Calu3 (cell line): ENCODE measurements around the gene WNK2. TPM values are rescaled to one million over a fixed set of nuclear protein-coding genes. Genes with fewer than 3 reads are reported as not detected.
A peak's percentile ranks its signal among the peaks of the same experiment; 100 is the strongest.

ENCODE experiments used
- BruUV-seq: library from RNA; stranded (reverse); fragments of 400-500 nt; replicated peaks from 2 replicates; lab custom pipeline; 2021; lab: Mats Ljungman, UMichigan
- CTCF ChIA-PET: fragments of 300-600 bp; sonication (Branson Sonifier 250); formaldehyde crosslinking; loops from one replicate; lab custom pipeline; 2022; ENCODE audit warnings: antibody characterized with exemption; lab: Charles Lee
- DNase-seq: peaks from one replicate; pipeline ENCODE4 v3.0.0; 2022
- H3K27ac Mint-ChIP-seq: one replicate; pipeline ENCODE4 v1.8.0; 2022; ENCODE audit warnings: mixed read lengths; ENCODE audit not compliant: unreplicated experiment
- H3K27me3 Mint-ChIP-seq: one replicate; pipeline ENCODE4 v1.8.0; 2022; ENCODE audit warnings: mixed read lengths; ENCODE audit not compliant: unreplicated experiment
- H3K36me3 Mint-ChIP-seq: one replicate; pipeline ENCODE4 v1.8.0; 2022; ENCODE audit warnings: mild to moderate bottlenecking, moderate library complexity, mixed read lengths; ENCODE audit not compliant: insufficient read depth, unreplicated experiment
- H3K4me1 Mint-ChIP-seq: one replicate; pipeline ENCODE4 v1.8.0; 2022; ENCODE audit warnings: mild to moderate bottlenecking, low read depth, mixed read lengths; ENCODE audit not compliant: unreplicated experiment
- H3K4me3 Mint-ChIP-seq: one replicate; pipeline ENCODE4 v1.8.0; 2022; ENCODE audit warnings: mild to moderate bottlenecking, low read depth, moderate library complexity, mixed read lengths; ENCODE audit not compliant: unreplicated experiment
- H3K9me3 Mint-ChIP-seq: one replicate; pipeline ENCODE4 v1.8.0; 2022; ENCODE audit warnings: low read depth, mixed read lengths; ENCODE audit not compliant: unreplicated experiment
- CTCF ChIP-seq: fragments of 200-600 bp; IDR thresholded peaks from one replicate; pipeline ENCODE4 v1.8.0; 2022; ENCODE audit warnings: antibody characterized with exemption; ENCODE audit not compliant: unreplicated experiment
- intact Hi-C: fragments of 100-400 bp; cut with micrococcal nuclease; formaldehyde crosslinking; loops from one replicate; pipeline ENCODE4 v1.10.0; 2022; ENCODE audit not compliant: unreplicated experiment
- total RNA-seq: library from RNA; stranded (reverse); gene quantifications from 2 replicates; pipeline ENCODE4 v1.2.3, GENCODE V29; 2022

WNK2 gene
- total RNA-seq, 1 experiment from 2014 or later, result 85.7 TPM

GRCh38 chr9:93230185-93230584, 46.2 kb downstream of the WNK2 start:
- no peak for DNase-seq
- intact Hi-C loops, result no loop called here
- Mint-ChIP-seq H3K4me3 (no peak overlapping the region), H3K36me3 (peaks cover 20% of the 10 kb centered on the region), H3K4me1 (peaks cover 46% of the 10 kb centered on the region), H3K27ac (no peak overlapping the region), H3K9me3 (no peaks in the 10 kb centered on the region), H3K27me3 (no peaks in the 10 kb centered on the region)
- CTCF ChIA-PET, result interaction anchor here (0.7 kb wide), 1 partner anchor 73 kb away, joined by 3 read pairs; no protein-coding TSS in a partner anchor
- no TSS peak for BruUV-seq
- TF ChIP-seq CTCF, result no peak

GRCh38 chr9:93230601-93231000, 46.7 kb downstream of the WNK2 start:
- Mint-ChIP-seq H3K4me1 (peaks cover 42% of the 10 kb centered on the region), H3K27ac (no peak overlapping the region), H3K27me3 (no peaks in the 10 kb centered on the region), H3K9me3 (no peaks in the 10 kb centered on the region), H3K4me3 (no peak overlapping the region), H3K36me3 (peaks cover 20% of the 10 kb centered on the region)
- CTCF ChIA-PET, result interaction anchor here (0.7 kb wide), 1 partner anchor 72 kb away, joined by 3 read pairs; no protein-coding TSS in a partner anchor
- DNase-seq, result no peak
- no peak for TF ChIP-seq CTCF
- no TSS peak for BruUV-seq
- intact Hi-C loops, result no loop called here

- DNase-seq, result peak; percentile 21
- BruUV-seq, result no TSS peak
- TF ChIP-seq CTCF, result no peak
- CTCF ChIA-PET, result no interaction called here
- intact Hi-C loops, result no loop called here
- Mint-ChIP-seq H3K4me1 (peaks cover 36% of the 10 kb centered on the region), H3K27ac (no peak overlapping the region), H3K27me3 (no peaks in the 10 kb centered on the region), H3K9me3 (no peaks in the 10 kb centered on the region), H3K36me3 (peaks cover 25% of the 10 kb centered on the region), H3K4me3 (no peak overlapping the region)
Observed at GRCh38 chr9:93231121-93231694, 47.3 kb downstream of the WNK2 start.

- Mint-ChIP-seq H3K9me3 (no peaks in the 10 kb centered on the region), H3K4me1 (peaks cover 35% of the 10 kb centered on the region), H3K36me3 (peaks cover 30% of the 10 kb centered on the region), H3K27me3 (no peaks in the 10 kb centered on the region), H3K27ac (no peak overlapping the region), H3K4me3 (no peak overlapping the region)
- no TSS peak for BruUV-seq
- CTCF ChIA-PET, result no interaction called here
- no peak for DNase-seq
- TF ChIP-seq CTCF, result no peak
- intact Hi-C loops, result no loop called here
Observed at GRCh38 chr9:93231716-93232115, 47.8 kb downstream of the WNK2 start.
